GM21515 (cell line): ENCODE results near the gene DSE.

Source experiments
- ATAC-seq: cut with Tn5 transposase; IDR thresholded peaks from one replicate; pipeline ENCODE4 v1.9.1; 2021; ENCODE audit not compliant: unreplicated experiment

Gene DSE

GRCh38 chr6:116409756-116410155, 39.0 kb downstream of the DSE start:
- peak; percentile 67 for ATAC-seq

- ATAC-seq = no peak
Measured at GRCh38 chr6:116411284-116411623, 40.5 kb downstream of the DSE start.

- ATAC-seq = no peak
Measured at GRCh38 chr6:116412270-116412669, 41.5 kb downstream of the DSE start.

GRCh38 chr6:116413357-116413756, 42.6 kb downstream of the DSE start:
- ATAC-seq = no peak

- ATAC-seq = no peak
Measured at GRCh38 chr6:116417661-116418060, 46.9 kb downstream of the DSE start.

- no peak for ATAC-seq
Measured at GRCh38 chr6:116419069-116419786, 48.5 kb downstream of the DSE start.

- ATAC-seq = no peak
Measured at GRCh38 chr6:116420341-116420740, 49.6 kb downstream of the DSE start.

GRCh38 chr6:116422238-116422637, 51.5 kb downstream of the DSE start:
- ATAC-seq = no peak

GRCh38 chr6:116424001-116424400, 53.3 kb downstream of the DSE start:
- ATAC-seq = no peak

- no peak for ATAC-seq
Measured at GRCh38 chr6:116426551-116426950, 55.8 kb downstream of the DSE start.

- ATAC-seq = no peak
Measured at GRCh38 chr6:116429111-116429510, 58.4 kb downstream of the DSE start.

- ATAC-seq = no peak
Measured at GRCh38 chr6:116430860-116431259, 60.1 kb downstream of the DSE start.

GRCh38 chr6:116431964-116432595, 61.3 kb downstream of the DSE start:
- ATAC-seq = no peak

GRCh38 chr6:116433206-116433712, 62.5 kb downstream of the DSE start:
- no peak for ATAC-seq

- no peak for ATAC-seq
Measured at GRCh38 chr6:116434056-116434725, 63.4 kb downstream of the DSE start.

GRCh38 chr6:116436586-116436985, 65.8 kb downstream of the DSE start:
- no peak for ATAC-seq

GRCh38 chr6:116437656-116438055, 66.9 kb downstream of the DSE start:
- ATAC-seq = no peak

GRCh38 chr6:116438590-116439448, 68.1 kb downstream of the DSE start:
- ATAC-seq = no peak

- ATAC-seq = no peak
Measured at GRCh38 chr6:116439522-116440051, 68.8 kb downstream of the DSE start.

- no peak for ATAC-seq
Measured at GRCh38 chr6:116443105-116443504, 72.4 kb downstream of the DSE start.

GRCh38 chr6:116444092-116444491, 73.3 kb downstream of the DSE start:
- ATAC-seq = no peak
